GM23248 (cell line): Measurements from ENCODE around the gene NUP188. TPM values are rescaled to one million over a fixed set of nuclear protein-coding genes. Genes with fewer than 3 reads are reported as not detected.

Experiments
- DNase-seq: peaks from one replicate; pipeline ENCODE4 v3.0.0-alpha.2; 2015
- H2AFZ ChIP-seq: fragments of 200-600 bp; sonication (generic); 2 replicates; pipeline ENCODE4 v1.6.1; 2016; ENCODE audit warnings: antibody characterized with exemption
- H3F3A ChIP-seq: fragments of 200-600 bp; sonication (generic); 2 replicates; pipeline ENCODE4 v1.6.1; 2016; ENCODE audit warnings: mild to moderate bottlenecking, antibody characterized with exemption, mixed run types; ENCODE audit not compliant: insufficient read depth
- H3K27ac ChIP-seq: fragments of 200-600 bp; sonication (generic); 2 replicates; pipeline ENCODE4 v1.5.1; 2016; ENCODE audit warnings: mild to moderate bottlenecking
- H3K27me3 ChIP-seq: fragments of 200-600 bp; sonication (generic); replicated peaks from 2 replicates; pipeline ENCODE4 v1.6.1; 2016; ENCODE audit warnings: mild to moderate bottlenecking; ENCODE audit not compliant: insufficient read depth
- H3K36me3 ChIP-seq: fragments of 200-600 bp; sonication (generic); 2 replicates; pipeline ENCODE4 v1.6.1; 2016; ENCODE audit warnings: low read depth, mild to moderate bottlenecking
- H3K4me1 ChIP-seq: fragments of 200-600 bp; sonication (generic); 2 replicates; pipeline ENCODE4 v1.6.1; 2016; ENCODE audit warnings: mild to moderate bottlenecking; ENCODE audit not compliant: insufficient read depth
- H3K4me2 ChIP-seq: fragments of 200-600 bp; sonication (generic); one replicate; pipeline ENCODE4 v1.6.1; 2016; ENCODE audit warnings: mild to moderate bottlenecking; ENCODE audit not compliant: unreplicated experiment
- H3K4me3 ChIP-seq: fragments of 200-600 bp; sonication (generic); 2 replicates; pipeline ENCODE4 v1.5.1; 2016; ENCODE audit warnings: mild to moderate bottlenecking
- H3K79me2 ChIP-seq: fragments of 200-600 bp; sonication (generic); 2 replicates; pipeline ENCODE4 v1.6.1; 2016; ENCODE audit warnings: mild to moderate bottlenecking; ENCODE audit not compliant: insufficient read depth
- H3K9ac ChIP-seq: fragments of 200-600 bp; sonication (generic); 2 replicates; pipeline ENCODE4 v1.6.1; 2016; ENCODE audit warnings: mild to moderate bottlenecking
- H3K9me2 ChIP-seq: fragments of 200-600 bp; sonication (generic); 2 replicates; pipeline ENCODE4 v1.6.1; 2016; ENCODE audit warnings: mixed run types, mild to moderate bottlenecking, moderate library complexity; ENCODE audit not compliant: insufficient read depth
- H3K9me3 ChIP-seq: fragments of 200-600 bp; sonication (generic); one replicate; pipeline ENCODE4 v1.6.1; 2017; ENCODE audit warnings: low read depth
- H4K20me1 ChIP-seq: fragments of 200-600 bp; sonication (generic); 2 replicates; pipeline ENCODE4 v1.6.0; 2016; ENCODE audit not compliant: insufficient read depth
- EZH2 ChIP-seq: fragments of 200-600 bp; sonication (generic); IDR thresholded peaks from 2 replicates; pipeline ENCODE4 v1.6.1; 2018; ENCODE audit warnings: antibody characterized with exemption, mild to moderate bottlenecking; ENCODE audit not compliant: insufficient read depth, poor library complexity, severe bottlenecking
- EZH2phosphoT487 ChIP-seq: fragments of 200-600 bp; sonication (generic); IDR thresholded peaks from 2 replicates; pipeline ENCODE4 v1.6.1; 2018; ENCODE audit warnings: antibody characterized with exemption, moderate library complexity, mild to moderate bottlenecking, low read depth; ENCODE audit not compliant: insufficient read depth
- WGBS, 2 experiments: methylation state at CpG; one replicate each; pipeline ENCODE4 v1.1.6; 2015 to 2017; ENCODE audit warnings: low lambda C conversion rate in 2 of 2, low coverage in 1 of 2; ENCODE audit errors: missing lambda C conversion rate in 2 of 2; 5-methylcytosine and 5-hydroxymethylcytosine counted together
- in situ Hi-C: fragments of 300-500 bp; cut with MboI; formaldehyde crosslinking; loops from 2 replicates; pipeline ENCODE4 v1.15.0; 2020
- polyA plus RNA-seq: library from polyadenylated mRNA; unstranded; fragments of >200 nt; fragmentation: Nextera tagmentation; extraction: Ambion mirVana; gene quantifications from 2 replicates; pipeline ENCODE4 v1.2.1, GENCODE V29; 2016
- total RNA-seq: library from RNA; depleted of rRNA; stranded (reverse); fragments of >200 nt; shearing (Covaris generic); gene quantifications from 2 replicates; pipeline ENCODE4 v1.2.3, GENCODE V29; 2014

NUP188 gene
- total and polyA plus RNA-seq, 2 experiments from 2014 or later = 24.9 to 45.9 TPM

- no peak overlapping the region for H2AFZ ChIP-seq
- H3K27me3 ChIP-seq = no peaks in the 10 kb centered on the region
- TF ChIP-seq EZH2 = no peak
- no peak for TF ChIP-seq EZH2phosphoT487
- WGBS, 2 experiments = 66 to 69% methylated on average over 10 of the region's 10 CpGs
- no peak overlapping the region for H3K4me2 ChIP-seq
- H3K9me3 ChIP-seq = no peaks in the 10 kb centered on the region
- in situ Hi-C loops = no loop called here
- H3K9ac ChIP-seq = no peak overlapping the region
- no peak overlapping the region for H3K27ac ChIP-seq
- no peak overlapping the region for H3K4me3 ChIP-seq
- no peaks in the 10 kb centered on the region for H3K9me2 ChIP-seq
- no peak for DNase-seq
- H3K36me3 ChIP-seq = no peaks in the 10 kb centered on the region; the same call in 1 of the 2 replicates
- no peaks in the 10 kb centered on the region for H3K79me2 ChIP-seq
- H3F3A ChIP-seq = 0 out of 2 replicates have a peak, but pooled peaks cover 4% of the 10 kb centered on the region
- no peaks in the 10 kb centered on the region for H3K4me1 ChIP-seq
- no peaks in the 10 kb centered on the region for H4K20me1 ChIP-seq
Observed at GRCh38 chr9:129005336-129005997, 58.0 kb downstream of the NUP188 start.

- peak; percentile 87 for DNase-seq
Observed at GRCh38 chr9:129006328-129007034, 59.0 kb downstream of the NUP188 start.

GRCh38 chr9:129007035-129007765 is 59.7 kb downstream of the NUP188 start:
- no peak overlapping the region for H3K4me3 ChIP-seq
- no peaks in the 10 kb centered on the region for H3K79me2 ChIP-seq
- WGBS, 2 experiments = 90 to 92% methylated on average over 11 to 14 of the region's 14 CpGs
- H3K36me3 ChIP-seq = no peaks in the 10 kb centered on the region; the same call in 1 of the 2 replicates
- no peaks in the 10 kb centered on the region for H3K9me2 ChIP-seq
- in situ Hi-C loops = no loop called here
- no peak overlapping the region for H2AFZ ChIP-seq
- TF ChIP-seq EZH2 (no peak), EZH2phosphoT487 (no peak)
- no peak overlapping the region for H3K4me2 ChIP-seq
- no peaks in the 10 kb centered on the region for H3K4me1 ChIP-seq
- no peaks in the 10 kb centered on the region for H3K27me3 ChIP-seq
- no peaks in the 10 kb centered on the region for H4K20me1 ChIP-seq
- 0 out of 2 replicates have a peak, but pooled peaks cover 4% of the 10 kb centered on the region for H3F3A ChIP-seq
- H3K9me3 ChIP-seq = no peaks in the 10 kb centered on the region
- no peak overlapping the region for H3K27ac ChIP-seq
- DNase-seq = no peak
- no peak overlapping the region for H3K9ac ChIP-seq

More at GRCh38 chr9:129006328-129007034, 59.0 kb downstream of the NUP188 start:
- Histone ChIP-seq H3K4me1 (no peaks in the 10 kb centered on the region), H3K4me2 (no peak overlapping the region), H3F3A (0 out of 2 replicates have a peak, but pooled peaks cover 4% of the 10 kb centered on the region), H3K27ac (no peak overlapping the region), H3K4me3 (no peak overlapping the region), H3K36me3 (no peaks in the 10 kb centered on the region; the same call in 1 of the 2 replicates), H3K9me3 (no peaks in the 10 kb centered on the region), H3K79me2 (no peaks in the 10 kb centered on the region), H3K9ac (no peak overlapping the region), H3K9me2 (no peaks in the 10 kb centered on the region), H2AFZ (no peak overlapping the region), H3K27me3 (no peaks in the 10 kb centered on the region), H4K20me1 (no peaks in the 10 kb centered on the region)
- in situ Hi-C loops = no loop called here
- 48 to 55% methylated on average over 18 to 21 of the region's 21 CpGs for WGBS, 2 experiments
- TF ChIP-seq EZH2 (no peak), EZH2phosphoT487 (no peak)

- Histone ChIP-seq H3K36me3 (no peaks in the 10 kb centered on the region), H3K4me1 (no peaks in the 10 kb centered on the region), H3K4me3 (no peak overlapping the region), H3K4me2 (no peak overlapping the region), H3F3A (0 out of 2 replicates have a peak, but pooled peaks cover 4% of the 10 kb centered on the region), H4K20me1 (no peaks in the 10 kb centered on the region), H3K9ac (no peak overlapping the region), H2AFZ (no peak overlapping the region), H3K9me2 (no peaks in the 10 kb centered on the region), H3K27me3 (no peaks in the 10 kb centered on the region), H3K9me3 (no peaks in the 10 kb centered on the region), H3K79me2 (no peaks in the 10 kb centered on the region), H3K27ac (no peak overlapping the region)
- TF ChIP-seq EZH2 (no peak), EZH2phosphoT487 (no peak)
- WGBS, 2 experiments = 73 to 82% methylated on average over 17 of the region's 18 CpGs
- no peak for DNase-seq
- in situ Hi-C loops = no loop called here
Observed at GRCh38 chr9:129007766-129008468, 60.4 kb downstream of the NUP188 start.
